Endothelial cell of umbilical vein (primary cell): ENCODE data around the gene COQ7. TPM values are rescaled to one million over a fixed set of nuclear protein-coding genes. Genes with fewer than 3 reads are reported as not detected.
A peak's percentile ranks its signal among the peaks of the same experiment; 100 is the strongest.

Experiments
- BruUV-seq: library from RNA; stranded (reverse); fragments of 400-500 nt; replicated peaks from 2 replicates; lab custom pipeline; 2021; lab: Mats Ljungman, UMichigan
- CTCF ChIA-PET: fragments of 300-600, 350-600 bp; sonication (Branson Sonifier 250); formaldehyde crosslinking; loops from one replicate; lab custom pipeline; 2021; ENCODE audit warnings: antibody characterized with exemption, inconsistent platforms; lab: Charles Lee
- POLR2A ChIA-PET: fragments of 300-600, 350-600 bp; sonication (Branson Sonifier 250); formaldehyde crosslinking; loops from one replicate; lab custom pipeline; 2021; ENCODE audit warnings: antibody characterized with exemption, inconsistent platforms; lab: Charles Lee
- DNase-seq: peaks from one replicate; pipeline ENCODE4 v3.0.0-alpha.2; 2011; ENCODE audit warnings: low read depth, low spot score
- FAIRE-seq: peaks from 2 replicates; lab custom pipeline; 2011; peaks lifted over from hg19 to GRCh38; lab: Jason Lieb, UNC
- H2AFZ ChIP-seq: 2 replicates; pipeline ENCODE4 v1.6.0; 2012; ENCODE audit warnings: low read depth, low read length, control low read depth, inconsistent platforms
- H3K27ac ChIP-seq: 2 replicates; pipeline ENCODE4 v1.5.1; 2011; ENCODE audit warnings: low read depth, mild to moderate bottlenecking, control low read depth, low read length, moderate library complexity; ENCODE audit not compliant: insufficient read depth
- H3K27me3 ChIP-seq, 2 experiments: 2 replicates each; pipeline versions ENCODE4 v1.6.0 to v1.6.1; 2011; ENCODE audit warnings: low read length in 2 of 2, mixed read lengths in 1 of 2; ENCODE audit not compliant: control insufficient read depth in 2 of 2, insufficient read depth in 2 of 2
- H3K36me3 ChIP-seq, 2 experiments: 2 replicates in 1 of 2; 3 replicates in 1 of 2; pipeline ENCODE4 v1.5.1; 2011; ENCODE audit warnings: low read length in 2 of 2, mild to moderate bottlenecking in 1 of 2, moderate library complexity in 1 of 2; ENCODE audit not compliant: control insufficient read depth in 2 of 2, insufficient read depth in 2 of 2; ENCODE audit errors: extremely low read depth in 1 of 2
- H3K4me1 ChIP-seq: 3 replicates; pipeline ENCODE4 v1.5.1; 2011; ENCODE audit warnings: mild to moderate bottlenecking, low read length; ENCODE audit not compliant: control insufficient read depth, insufficient read depth; ENCODE audit errors: extremely low read depth
- H3K4me2 ChIP-seq: 2 replicates; pipeline ENCODE4 v1.6.1; 2011; ENCODE audit warnings: low read length, control low read depth, mixed read lengths; ENCODE audit not compliant: insufficient read depth
- H3K4me3 ChIP-seq, 3 experiments: fragments of 200-600 bp in 1 of 3; sonication (generic), shearing (Covaris generic) in 1 of 3; replicated peaks in 1 of 3; 2 replicates each; pipeline ENCODE4 v1.5.1; 2011 to 2016; ENCODE audit warnings: control low read depth in 3 of 3, low read length in 3 of 3, mild to moderate bottlenecking in 2 of 3, inconsistent platforms in 1 of 3, low read depth in 1 of 3, moderate library complexity in 1 of 3; ENCODE audit not compliant: insufficient read depth in 1 of 3
- H3K79me2 ChIP-seq: 2 replicates; pipeline ENCODE4 v1.6.0; 2012; ENCODE audit warnings: low read length, inconsistent platforms; ENCODE audit not compliant: control insufficient read depth, insufficient read depth
- H3K9ac ChIP-seq: replicated peaks from 2 replicates; pipeline ENCODE3; 2011; ENCODE audit warnings: low read length, control low read depth; ENCODE audit not compliant: insufficient read depth; ENCODE audit errors: extremely low read depth
- H3K9me1 ChIP-seq: replicated peaks from 3 replicates; pipeline ENCODE4 v1.6.0; 2011; ENCODE audit warnings: mild to moderate bottlenecking, low read length; ENCODE audit not compliant: control insufficient read depth, insufficient read depth; ENCODE audit errors: extremely low read depth
- H3K9me3 ChIP-seq: replicated peaks from 2 replicates; pipeline ENCODE4 v1.5.1; 2012; ENCODE audit warnings: low read length, inconsistent platforms; ENCODE audit not compliant: control insufficient read depth, insufficient read depth
- H4K20me1 ChIP-seq: replicated peaks from 2 replicates; pipeline ENCODE3; 2011; ENCODE audit warnings: mild to moderate bottlenecking, low read length; ENCODE audit not compliant: control insufficient read depth, insufficient read depth; ENCODE audit errors: extremely low read depth
- EZH2 ChIP-seq: IDR thresholded peaks from 2 replicates; pipeline ENCODE4 v1.6.1; 2012; ENCODE audit warnings: borderline replicate concordance, low read depth, mild to moderate bottlenecking, moderate library complexity, low read length, inconsistent platforms; ENCODE audit not compliant: severe bottlenecking
- FOS ChIP-seq: IDR thresholded peaks from 2 replicates; pipeline ENCODE4 v1.6.1; 2011; ENCODE audit warnings: mild to moderate bottlenecking, low read length, moderate library complexity, borderline replicate concordance; ENCODE audit not compliant: insufficient read depth
- GATA2 ChIP-seq: IDR thresholded peaks from 2 replicates; pipeline ENCODE4 v1.7.0; 2011; ENCODE audit warnings: low read depth, mild to moderate bottlenecking, moderate library complexity, mixed read lengths, low read length; ENCODE audit not compliant: insufficient read length, insufficient read depth
- JUN ChIP-seq: IDR thresholded peaks from 2 replicates; pipeline ENCODE4 v1.6.1; 2011; ENCODE audit warnings: borderline replicate concordance, low read depth; ENCODE audit not compliant: insufficient read length, insufficient read depth
- MYC ChIP-seq: IDR thresholded peaks from one replicate; pipeline ENCODE4 v1.6.1; 2011; ENCODE audit warnings: mild to moderate bottlenecking, low read depth, low read length
- POLR2A ChIP-seq: IDR thresholded peaks from 2 replicates; pipeline ENCODE4 v1.6.1; 2012; ENCODE audit warnings: low read depth, mild to moderate bottlenecking, control low read depth, low read length
- POLR2AphosphoS5 ChIP-seq: IDR thresholded peaks from 2 replicates; pipeline ENCODE4 v1.6.1; 2012; ENCODE audit warnings: low read depth, mild to moderate bottlenecking, control low read depth, low read length, moderate library complexity; ENCODE audit not compliant: insufficient read depth
- dilution Hi-C: fragments of 300-500 bp; cut with MboI; formaldehyde crosslinking; loops from one replicate; pipeline ENCODE4 v1.15.0; 2019; ENCODE audit warnings: low sequenced_read_pairs; ENCODE audit not compliant: extremely low pct_ligation_motif_present
- intact Hi-C: fragments of 100-400 bp; cut with micrococcal nuclease; formaldehyde crosslinking; loops from one replicate; pipeline ENCODE4 v1.10.0; 2022
- polyA plus RNA-seq, 4 experiments: library from polyadenylated mRNA; depleted of rRNA in 3 of 4; stranded (reverse) in 3 of 4; unstranded in 1 of 4; fragments of >200 nt; gene quantifications; 2 replicates each; pipeline versions ENCODE4 v1.2.1 to v1.2.3, GENCODE V29; 2011 to 2012; ENCODE audit warnings: missing spikeins in 1 of 4
- total RNA-seq: library from RNA; stranded (reverse); gene quantifications from 2 replicates; pipeline ENCODE4 v1.2.3, GENCODE V29; 2021
- TF ChIP-seq, protein P1 (sequence below): IDR thresholded peaks from 2 replicates; pipeline ENCODE4 v1.6.1; 2011; ENCODE audit not compliant: insufficient read depth, insufficient read length
- TF ChIP-seq, protein P2 (sequence below), 2 donors: IDR thresholded peaks; 1 replicate in 1 of 2; 2 replicates in 1 of 2; pipeline ENCODE4 v1.5.1; 2011; ENCODE audit warnings: low read length in 2 of 2, mild to moderate bottlenecking in 2 of 2, moderate library complexity in 2 of 2, control low read depth in 1 of 2, inconsistent platforms in 1 of 2, low read depth in 1 of 2; ENCODE audit not compliant: insufficient read depth in 1 of 2; ENCODE audit errors: extremely low read depth in 1 of 2

Gene COQ7
- total and polyA plus RNA-seq, 2 donors (not counting 3 experiments of a cell fraction or from before 2014, with no cell fraction given), result 12.9 to 24.2 TPM

DNA sequence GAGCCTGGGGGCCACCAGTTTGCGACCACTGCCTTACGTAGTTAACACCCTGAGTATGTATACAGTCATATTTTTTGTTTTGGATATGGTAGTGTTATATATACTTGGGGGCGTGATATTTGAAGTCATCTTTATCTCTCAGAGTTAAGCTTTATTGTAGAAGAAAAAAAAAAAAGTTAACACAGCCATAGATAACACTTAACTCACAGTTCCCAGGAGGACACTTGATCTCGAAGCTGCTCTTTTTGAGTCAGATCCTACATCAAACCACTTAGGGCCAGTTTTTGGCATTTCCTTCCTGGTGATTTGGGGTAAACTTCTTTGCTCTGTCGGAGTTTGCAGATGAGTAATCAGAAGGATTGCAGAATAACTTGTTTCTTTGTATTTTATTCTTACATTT is 52.1 kb downstream of the COQ7 start:
- no peaks in the 10 kb centered on the region for H3K9me1 ChIP-seq
- H3K36me3 ChIP-seq, result peaks cover 4 to 10% of the 10 kb centered on the region in 2 experiments
- peak; percentile 43 for FAIRE-seq
- dilution Hi-C loops (loop anchor here (25.0 kb wide), 1 partner anchor 332 kb away; the partner anchor contains the start of gene RPS15A), intact Hi-C loops (loop anchor here (1.0 to 10.0 kb wide), 6 partner anchors 12 to 403 kb away; partner anchors contain the start of genes ARL6IP1, CCP110 and GDE1)
- BruUV-seq, result no TSS peak
- H3K9ac ChIP-seq, result peak overlapping the region; percentile 80
- H3K79me2 ChIP-seq, result peaks cover 56% of the 10 kb centered on the region
- peaks cover 49% of the 10 kb centered on the region for H3K4me1 ChIP-seq
- H2AFZ ChIP-seq, result no peak overlapping the region
- peak overlapping the region; percentile 85 for H3K27ac ChIP-seq
- H4K20me1 ChIP-seq, result no peaks in the 10 kb centered on the region
- H3K27me3 ChIP-seq, result no peaks in the 10 kb centered on the region
- H3K4me2 ChIP-seq, result peak overlapping the region; percentile 94
- H3K4me3 ChIP-seq, result peak overlapping the region in 1 of 3 experiments; percentile 49
- DNase-seq, result peak; percentile 42
- CTCF ChIA-PET, result interaction anchor here (0.5 to 2.2 kb wide), 6 partner anchors 12 to 60 kb away, joined by 3 to 18 read pairs (median 7); no protein-coding TSS in a partner anchor
- POLR2A ChIA-PET, result interaction anchor here (0.6 kb wide), 1 partner anchor 448 kb away, joined by 3 read pairs; no protein-coding TSS in a partner anchor
- TF ChIP-seq FOS (peak; percentile 51), EZH2 (no peak), POLR2AphosphoS5 (no peak), JUN (no peak), POLR2A (peak; percentile 57), GATA2 (no peak), MYC (no peak)
- TF ChIP-seq, protein P1, sequence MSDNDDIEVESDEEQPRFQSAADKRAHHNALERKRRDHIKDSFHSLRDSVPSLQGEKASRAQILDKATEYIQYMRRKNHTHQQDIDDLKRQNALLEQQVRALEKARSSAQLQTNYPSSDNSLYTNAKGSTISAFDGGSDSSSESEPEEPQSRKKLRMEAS, result no peak
- TF ChIP-seq, protein P2, sequence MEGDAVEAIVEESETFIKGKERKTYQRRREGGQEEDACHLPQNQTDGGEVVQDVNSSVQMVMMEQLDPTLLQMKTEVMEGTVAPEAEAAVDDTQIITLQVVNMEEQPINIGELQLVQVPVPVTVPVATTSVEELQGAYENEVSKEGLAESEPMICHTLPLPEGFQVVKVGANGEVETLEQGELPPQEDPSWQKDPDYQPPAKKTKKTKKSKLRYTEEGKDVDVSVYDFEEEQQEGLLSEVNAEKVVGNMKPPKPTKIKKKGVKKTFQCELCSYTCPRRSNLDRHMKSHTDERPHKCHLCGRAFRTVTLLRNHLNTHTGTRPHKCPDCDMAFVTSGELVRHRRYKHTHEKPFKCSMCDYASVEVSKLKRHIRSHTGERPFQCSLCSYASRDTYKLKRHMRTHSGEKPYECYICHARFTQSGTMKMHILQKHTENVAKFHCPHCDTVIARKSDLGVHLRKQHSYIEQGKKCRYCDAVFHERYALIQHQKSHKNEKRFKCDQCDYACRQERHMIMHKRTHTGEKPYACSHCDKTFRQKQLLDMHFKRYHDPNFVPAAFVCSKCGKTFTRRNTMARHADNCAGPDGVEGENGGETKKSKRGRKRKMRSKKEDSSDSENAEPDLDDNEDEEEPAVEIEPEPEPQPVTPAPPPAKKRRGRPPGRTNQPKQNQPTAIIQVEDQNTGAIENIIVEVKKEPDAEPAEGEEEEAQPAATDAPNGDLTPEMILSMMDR (IDR thresholded peaks at IDR 0.05; ENCODE audit: extremely low read depth in 1 of 2, insufficient read depth in 1 of 2, low read depth in 1 of 2, low read length in 2 of 2), result no peak
- H3K9me3 ChIP-seq, result no peaks in the 10 kb centered on the region
